NCI-H510A treated with DMSO at 0.1 percent for 48 hours (cell line): Measurements from ENCODE around the gene GFRA4.

Experiments
- DNase-seq: peaks from one replicate; lab custom pipeline; 2025; lab: John Stamatoyannopoulos, UW

Gene GFRA4

DNA sequence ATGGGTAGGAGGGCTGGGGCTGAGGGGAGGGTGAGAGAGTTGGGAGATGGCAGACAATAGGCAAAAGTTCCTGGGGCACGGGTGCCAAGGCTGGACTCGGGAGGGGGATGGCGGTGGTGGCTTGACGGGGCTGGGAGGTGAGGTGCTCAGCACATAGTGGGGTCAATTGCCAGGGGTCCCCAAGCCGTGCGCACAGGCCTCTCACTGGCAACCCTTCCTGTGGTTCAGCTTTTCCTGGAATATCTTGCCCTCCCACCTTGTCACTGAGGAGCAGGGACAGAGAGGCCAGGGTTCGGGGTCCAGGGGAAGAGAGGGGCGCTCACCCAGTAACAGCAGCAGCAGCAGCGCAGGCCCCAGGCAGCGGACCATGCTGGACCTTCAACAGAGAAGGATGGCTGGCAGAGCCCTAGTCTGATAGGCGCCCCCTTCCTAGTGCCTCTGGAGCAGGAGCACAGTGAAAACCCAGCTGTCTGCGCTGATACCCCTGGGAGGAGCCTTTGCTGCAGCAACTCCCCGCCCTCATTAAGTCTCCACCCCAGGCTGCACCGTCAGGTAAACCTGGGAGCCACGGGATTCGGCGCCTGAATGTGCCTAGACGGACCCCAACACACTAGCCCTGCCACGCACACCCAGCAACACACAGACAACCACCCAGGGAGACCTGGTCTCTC is at the start of gene GFRA4:
GFRA4 (minus strand) TSS at position 369 of the 671 bp plus-strand sequence; CDS start at position 369, 0 bp downstream.
- DNase-seq = no peak

DNA sequence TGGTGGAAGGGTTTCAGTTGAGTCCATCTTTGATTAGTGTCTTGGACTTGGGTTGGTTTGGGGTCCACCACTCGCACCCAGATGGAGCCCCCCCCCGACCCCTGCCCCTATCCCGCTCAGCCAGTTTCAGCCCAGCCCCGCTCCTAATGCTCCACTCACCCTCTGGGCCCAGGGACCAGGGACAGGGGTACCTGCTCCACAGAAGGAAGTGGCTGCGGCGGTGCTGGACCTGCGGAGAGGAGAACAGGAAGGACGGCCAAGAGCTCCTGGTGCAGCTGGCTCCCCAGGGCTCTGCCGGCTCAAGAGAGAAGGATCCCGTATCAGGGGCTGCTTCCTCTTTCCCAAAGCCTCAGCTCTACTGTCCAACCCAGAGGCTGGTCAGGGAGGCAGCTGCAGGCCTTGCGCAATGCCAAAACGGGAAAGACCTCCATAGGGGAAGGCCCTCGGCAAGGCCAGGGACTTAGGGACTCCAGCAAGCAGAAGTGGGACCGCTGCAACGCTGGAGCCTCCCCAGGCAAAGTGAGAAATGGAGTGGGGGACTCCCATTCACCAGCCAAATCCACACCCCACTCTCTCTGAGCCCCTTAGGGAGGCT is 49.2 kb upstream of the GFRA4 start, which contains the start of gene SIGLEC1:
SIGLEC1 (minus strand) TSS at position 322 of the 595 bp plus-strand sequence. CDS start 5,472 bp downstream, outside the sequence.
- no peak for DNase-seq

DNA sequence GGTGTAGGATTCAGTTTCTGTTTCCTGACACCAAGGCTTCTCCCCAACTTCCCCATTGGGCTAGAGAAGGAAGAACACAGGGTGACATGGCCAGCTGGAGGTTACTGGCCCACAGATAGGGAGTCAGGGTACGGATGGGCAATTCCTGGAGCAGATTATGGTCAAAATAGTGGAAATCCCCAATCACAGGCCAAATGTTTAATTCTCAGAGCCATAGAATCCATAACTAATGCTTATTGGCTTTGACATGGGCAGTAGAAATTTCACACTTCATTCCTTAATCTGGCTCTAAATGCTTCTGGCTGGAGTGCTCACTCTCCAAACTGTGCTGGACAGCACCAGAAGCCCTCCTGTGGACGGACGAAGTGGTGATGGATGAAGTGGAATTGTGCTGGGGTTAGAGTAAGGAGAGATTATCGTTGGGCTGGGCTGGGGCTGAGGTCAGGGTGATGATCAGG is 48.3 kb upstream of the GFRA4 start:
- no peak for DNase-seq

DNA sequence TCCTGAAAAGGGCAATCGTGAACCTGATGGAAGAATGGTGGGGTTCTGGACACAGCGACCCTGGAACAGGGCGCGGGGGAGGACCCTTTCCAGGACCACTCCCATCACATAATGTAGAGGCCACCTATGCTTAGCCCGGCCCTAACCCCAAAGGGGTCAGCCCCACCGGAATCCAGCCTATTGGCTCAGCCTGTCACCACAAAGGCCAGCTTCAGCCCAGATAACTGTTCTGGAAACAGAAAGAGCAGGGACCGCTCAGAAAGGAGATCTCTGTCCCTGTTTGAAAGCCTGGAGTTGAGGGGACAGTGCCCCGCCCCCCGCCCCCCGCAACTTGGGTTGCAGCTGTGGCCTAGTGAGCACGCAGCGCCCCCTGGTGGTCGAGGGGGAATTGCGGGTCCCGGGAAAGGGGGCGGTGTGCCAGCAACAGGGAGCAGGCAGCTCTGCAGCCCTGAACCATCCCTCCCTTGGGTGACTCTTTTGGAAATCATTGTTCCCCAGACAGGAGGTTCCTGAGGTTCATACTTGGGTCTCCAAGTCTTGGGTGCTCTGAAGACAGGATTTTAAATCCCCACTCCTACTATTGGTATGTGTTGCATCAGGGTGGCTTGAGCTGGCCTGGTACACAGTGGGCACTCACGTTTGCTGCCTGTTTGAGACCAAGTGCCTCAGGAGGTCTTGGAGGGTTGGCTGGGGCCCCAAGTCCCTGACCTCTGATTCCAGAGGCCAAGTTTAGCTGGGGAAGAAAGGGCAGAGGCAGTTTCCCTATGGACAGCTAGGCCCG is 47.7 kb upstream of the GFRA4 start:
- DNase-seq = peak; percentile 62

GRCh38 chr20:3710011-3710466 is 46.8 kb upstream of the GFRA4 start:
- DNase-seq = no peak

- no peak for DNase-seq
Observed at GRCh38 chr20:3707508-3707899, 44.3 kb upstream of the GFRA4 start.

GRCh38 chr20:3706774-3707507 is 43.7 kb upstream of the GFRA4 start:
- no peak for DNase-seq

DNA sequence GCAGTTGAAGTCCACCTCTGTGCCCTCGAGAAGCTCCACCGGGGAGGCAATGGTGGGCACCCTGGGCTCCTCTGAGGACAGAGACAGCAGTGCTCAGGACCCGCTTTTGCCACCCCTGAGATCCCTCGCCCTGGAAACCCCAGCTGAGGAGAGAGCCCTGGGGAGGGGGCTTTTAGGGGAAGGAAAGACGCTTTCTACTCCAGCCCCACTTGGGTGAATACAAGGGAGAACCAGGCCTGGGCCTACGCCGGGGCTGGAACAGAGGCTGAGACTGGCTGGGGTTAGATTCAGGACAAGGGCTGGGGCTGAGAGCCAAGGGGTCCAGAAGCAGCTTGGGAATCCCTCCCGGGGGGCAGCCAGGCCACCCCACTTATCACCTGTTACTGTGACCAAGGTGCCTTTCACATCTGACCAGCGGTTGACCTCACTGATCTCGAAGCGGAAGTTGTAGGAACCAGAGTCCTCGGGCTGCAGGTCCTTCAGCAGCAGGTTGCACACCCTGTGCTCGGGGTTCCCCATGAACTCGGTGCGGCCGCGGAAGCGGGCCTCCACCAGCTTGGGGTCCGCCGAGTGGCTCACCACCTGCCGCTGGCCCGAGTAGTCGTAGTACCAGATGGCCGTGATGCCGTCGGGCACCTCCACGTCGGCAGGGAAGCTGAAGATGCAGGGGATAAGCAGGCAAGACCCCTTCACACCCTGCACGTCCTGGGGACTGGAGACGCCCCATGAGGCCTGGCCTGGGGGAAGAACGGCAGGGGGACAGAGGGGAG is 43.0 kb upstream of the GFRA4 start:
- no peak for DNase-seq

- no peak for DNase-seq
Observed at GRCh38 chr20:3705491-3705969, 42.3 kb upstream of the GFRA4 start.

GRCh38 chr20:3704087-3704486 is 40.9 kb upstream of the GFRA4 start:
- DNase-seq = no peak

GRCh38 chr20:3702611-3703391 is 39.6 kb upstream of the GFRA4 start:
- DNase-seq = no peak

DNA sequence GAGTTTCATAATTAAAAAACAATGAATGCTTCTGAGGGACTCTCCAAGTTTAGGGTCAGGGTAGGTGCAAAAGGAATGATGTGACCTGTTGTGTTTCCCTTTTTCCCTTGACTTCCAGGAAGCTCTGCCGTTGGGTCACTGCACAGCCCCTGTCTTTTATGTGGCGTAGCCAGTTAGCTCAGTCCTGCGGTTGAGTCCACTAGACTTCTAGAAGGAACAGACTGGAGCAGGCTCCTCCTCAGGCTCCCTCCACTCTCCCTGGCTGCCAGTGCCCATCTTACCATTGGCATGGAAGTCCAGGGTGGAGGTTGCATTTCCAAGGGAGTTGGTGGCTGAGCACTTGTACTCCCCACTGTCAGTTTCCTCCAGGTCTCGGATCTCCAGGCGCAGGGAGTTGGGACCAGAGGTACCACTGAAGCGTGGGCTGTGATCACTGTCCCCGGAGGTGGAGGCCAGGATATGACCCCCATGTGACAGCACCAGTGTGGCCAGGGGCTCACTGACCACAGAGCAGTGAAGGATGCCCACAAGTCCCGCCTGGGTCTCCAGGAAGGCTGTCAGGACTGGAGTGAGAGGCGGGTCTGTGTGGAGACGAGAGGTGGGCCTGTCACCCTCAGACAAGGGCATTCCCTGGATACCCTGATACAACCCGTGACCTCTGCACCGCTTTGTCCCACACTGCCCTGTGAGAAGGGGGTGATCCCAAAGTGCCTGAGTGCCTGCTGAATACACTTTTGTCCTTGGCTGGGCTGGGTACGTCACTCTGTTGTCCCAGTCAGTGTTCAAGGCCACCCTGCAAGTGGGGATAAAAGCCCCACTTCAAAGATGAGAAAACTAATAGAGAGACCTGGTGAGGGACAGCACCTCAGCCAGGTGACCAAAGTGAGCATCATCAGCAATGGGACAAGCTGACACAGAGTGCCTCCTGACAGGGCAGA is 38.1 kb upstream of the GFRA4 start:
- DNase-seq = no peak

GRCh38 chr20:3699037-3699436 is 35.8 kb upstream of the GFRA4 start:
- no peak for DNase-seq

GRCh38 chr20:3698591-3699001 is 35.4 kb upstream of the GFRA4 start:
- DNase-seq = no peak

- DNase-seq = no peak
Observed at GRCh38 chr20:3697588-3698305, 34.5 kb upstream of the GFRA4 start.

DNA sequence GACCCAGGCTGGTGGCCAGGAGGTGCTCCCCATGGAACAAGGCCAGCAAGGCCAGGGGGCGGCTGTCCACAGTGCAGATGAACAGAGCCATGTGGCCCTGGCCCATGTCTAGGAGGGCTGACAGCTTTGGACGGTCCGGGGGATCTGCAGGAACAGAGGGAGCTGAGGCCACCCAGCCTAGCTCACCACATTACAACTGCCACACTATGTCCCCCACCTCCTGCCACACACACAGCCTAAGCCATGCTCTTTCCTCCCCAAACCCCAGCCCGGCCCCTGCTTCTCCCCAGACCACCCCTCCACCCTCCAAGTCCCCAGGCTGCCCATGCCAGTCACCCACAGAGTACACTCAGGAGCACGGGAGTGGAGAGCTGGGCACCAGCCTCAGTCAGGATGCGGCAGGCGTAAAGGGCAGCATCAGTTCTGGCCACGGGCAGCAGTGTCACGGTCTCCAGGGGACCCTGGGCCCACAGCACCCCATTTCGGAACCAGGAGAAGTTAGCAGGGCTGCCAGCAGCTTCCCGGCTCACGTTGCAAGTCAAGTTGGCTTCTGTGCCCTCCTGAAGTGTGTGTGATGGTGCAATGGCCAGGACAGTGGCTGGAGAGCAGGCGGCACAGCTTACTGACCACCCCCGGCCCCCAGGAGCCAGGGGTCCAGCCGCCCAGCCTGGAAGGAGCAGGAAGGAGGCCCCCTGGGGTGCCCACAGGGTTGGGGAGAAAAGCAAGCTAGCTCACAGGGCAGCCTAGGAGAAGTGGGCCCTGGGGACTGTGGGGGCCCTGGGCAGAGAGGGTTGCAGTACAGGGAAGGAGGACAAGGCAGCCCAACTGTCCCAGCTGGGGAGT is 33.8 kb upstream of the GFRA4 start:
- no peak for DNase-seq

DNA sequence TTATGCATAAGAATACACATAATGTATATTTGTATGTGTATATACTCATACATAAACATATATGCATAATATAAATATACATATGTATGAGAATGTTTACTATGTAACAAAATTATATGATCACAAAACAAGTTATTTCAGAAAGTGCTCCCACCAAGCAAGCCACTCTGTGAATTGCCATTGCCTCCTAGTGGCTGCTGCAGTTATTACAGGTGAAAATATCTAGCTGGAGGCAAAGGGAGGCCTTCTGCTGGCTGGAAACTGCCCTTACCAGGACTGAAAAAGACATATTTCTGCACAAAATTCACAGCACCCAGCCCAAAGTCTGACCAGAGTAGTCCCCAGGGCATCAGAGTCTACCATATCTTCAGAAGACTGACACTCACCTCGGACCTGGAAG is 33.0 kb upstream of the GFRA4 start:
- DNase-seq = no peak

DNA sequence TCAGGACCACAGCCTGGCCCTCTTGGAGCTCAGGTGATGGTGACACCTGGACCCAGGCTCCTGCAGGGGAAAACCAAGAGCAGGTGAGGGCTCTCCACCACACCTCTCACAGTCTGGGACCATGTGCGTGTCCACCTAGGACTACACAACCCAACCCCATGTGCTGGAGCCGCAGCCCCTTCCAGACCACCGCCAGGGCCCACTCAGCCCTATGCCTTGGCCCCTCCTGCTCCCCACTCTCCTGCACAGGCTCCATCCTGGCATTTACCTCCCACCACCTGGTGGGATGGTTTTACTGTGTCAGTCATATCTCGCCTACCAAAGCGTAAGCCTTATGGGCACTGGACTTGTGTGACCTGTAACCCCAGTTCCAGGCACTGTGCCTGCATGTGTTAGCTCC is 31.7 kb upstream of the GFRA4 start:
- no peak for DNase-seq
